Measurements from ENCODE around the gene CLCNKB.
A peak's percentile ranks its signal among the peaks of the same experiment; 100 is the strongest.

DNA sequence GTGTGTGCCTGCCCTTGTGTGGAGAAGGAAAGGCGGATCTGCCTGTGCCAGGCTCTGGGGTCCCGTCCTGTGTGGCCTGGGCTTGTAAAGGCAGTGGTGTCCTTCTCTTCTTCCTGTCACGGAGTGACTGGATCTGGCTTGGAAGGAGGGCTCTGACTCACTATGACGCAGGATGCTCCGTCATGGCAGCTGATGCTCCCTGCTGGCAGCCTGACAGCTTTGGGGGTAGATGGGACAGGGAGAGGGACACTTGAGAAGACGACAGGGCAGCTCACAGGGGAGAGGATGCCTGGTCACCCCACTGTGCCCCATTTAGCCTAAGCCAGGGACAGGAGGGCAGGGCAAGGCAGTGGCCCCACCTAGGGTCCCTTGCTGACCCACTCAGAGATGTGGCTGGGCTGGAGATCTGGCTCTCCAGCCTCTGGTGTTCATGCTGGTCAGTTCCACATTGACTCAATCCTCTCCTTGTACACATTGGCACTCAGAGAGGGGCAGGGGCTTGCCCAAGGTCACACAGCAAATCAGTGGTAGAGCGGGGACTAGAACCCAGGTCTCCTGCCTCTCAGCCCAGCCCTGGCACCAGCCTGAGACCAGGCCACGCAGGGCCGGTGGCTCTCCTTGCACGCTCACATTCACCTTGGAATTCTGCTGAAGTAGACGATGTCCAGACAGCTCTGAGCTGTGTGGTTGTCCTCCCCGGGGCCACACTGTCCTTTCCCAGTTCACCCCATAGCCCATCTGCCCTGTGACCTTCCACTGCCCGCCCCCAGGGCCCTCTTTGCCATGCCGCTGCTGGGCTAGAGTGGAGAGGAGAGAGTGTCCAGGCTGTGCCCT lies 32.7 kb downstream of the CLCNKB start:
- TF ChIP-seq, protein P1, sequence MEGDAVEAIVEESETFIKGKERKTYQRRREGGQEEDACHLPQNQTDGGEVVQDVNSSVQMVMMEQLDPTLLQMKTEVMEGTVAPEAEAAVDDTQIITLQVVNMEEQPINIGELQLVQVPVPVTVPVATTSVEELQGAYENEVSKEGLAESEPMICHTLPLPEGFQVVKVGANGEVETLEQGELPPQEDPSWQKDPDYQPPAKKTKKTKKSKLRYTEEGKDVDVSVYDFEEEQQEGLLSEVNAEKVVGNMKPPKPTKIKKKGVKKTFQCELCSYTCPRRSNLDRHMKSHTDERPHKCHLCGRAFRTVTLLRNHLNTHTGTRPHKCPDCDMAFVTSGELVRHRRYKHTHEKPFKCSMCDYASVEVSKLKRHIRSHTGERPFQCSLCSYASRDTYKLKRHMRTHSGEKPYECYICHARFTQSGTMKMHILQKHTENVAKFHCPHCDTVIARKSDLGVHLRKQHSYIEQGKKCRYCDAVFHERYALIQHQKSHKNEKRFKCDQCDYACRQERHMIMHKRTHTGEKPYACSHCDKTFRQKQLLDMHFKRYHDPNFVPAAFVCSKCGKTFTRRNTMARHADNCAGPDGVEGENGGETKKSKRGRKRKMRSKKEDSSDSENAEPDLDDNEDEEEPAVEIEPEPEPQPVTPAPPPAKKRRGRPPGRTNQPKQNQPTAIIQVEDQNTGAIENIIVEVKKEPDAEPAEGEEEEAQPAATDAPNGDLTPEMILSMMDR (IDR thresholded peaks at IDR 0.05; ENCODE audit: extremely low read depth in 1 of 2, insufficient read depth in 1 of 2, low read depth in 1 of 2, low read length in 2 of 2) = no peak
- TF ChIP-seq POLR2A (IDR thresholded peaks at IDR 0.05; ENCODE audit: low read depth, low read length) = no peak
- no peak for TF ChIP-seq EZH2 (IDR thresholded peaks at IDR 0.05; ENCODE audit: borderline replicate concordance, low read depth, low read length, severe bottlenecking)
- peak; percentile 22 for TF ChIP-seq POLR2AphosphoS5 (IDR thresholded peaks at IDR 0.05; ENCODE audit: insufficient read depth, low read depth, low read length)
- peak; percentile 52 for TF ChIP-seq FOS (IDR thresholded peaks at IDR 0.05; ENCODE audit: borderline replicate concordance, insufficient read depth, low read length)
- TF ChIP-seq JUN (IDR thresholded peaks at IDR 0.05; ENCODE audit: borderline replicate concordance, insufficient read depth, insufficient read length, low read depth) = peak; percentile 34
- no peak for TF ChIP-seq GATA2 (IDR thresholded peaks at IDR 0.05; ENCODE audit: insufficient read depth, insufficient read length, low read depth, low read length)
- TF ChIP-seq, protein P2, sequence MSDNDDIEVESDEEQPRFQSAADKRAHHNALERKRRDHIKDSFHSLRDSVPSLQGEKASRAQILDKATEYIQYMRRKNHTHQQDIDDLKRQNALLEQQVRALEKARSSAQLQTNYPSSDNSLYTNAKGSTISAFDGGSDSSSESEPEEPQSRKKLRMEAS (IDR thresholded peaks at IDR 0.05; ENCODE audit: insufficient read depth, insufficient read length) = no peak
